LHCN-M2 (cell line): ENCODE data around the gene RUNX2. TPM values are rescaled to one million over a fixed set of nuclear protein-coding genes. Genes with fewer than 3 reads are reported as not detected.

Experiments used
- DNase-seq: peaks from one replicate; pipeline ENCODE4 v3.0.0-alpha.2; 2012; ENCODE audit warnings: low read depth
- total RNA-seq: library from RNA; depleted of rRNA; stranded (reverse); fragments of >200 nt; gene quantifications from 2 replicates; pipeline ENCODE4 v1.2.3, GENCODE V29; 2014

The RUNX2 gene
- total RNA-seq, 1 experiment from 2014 or later = 27.7 TPM

DNA sequence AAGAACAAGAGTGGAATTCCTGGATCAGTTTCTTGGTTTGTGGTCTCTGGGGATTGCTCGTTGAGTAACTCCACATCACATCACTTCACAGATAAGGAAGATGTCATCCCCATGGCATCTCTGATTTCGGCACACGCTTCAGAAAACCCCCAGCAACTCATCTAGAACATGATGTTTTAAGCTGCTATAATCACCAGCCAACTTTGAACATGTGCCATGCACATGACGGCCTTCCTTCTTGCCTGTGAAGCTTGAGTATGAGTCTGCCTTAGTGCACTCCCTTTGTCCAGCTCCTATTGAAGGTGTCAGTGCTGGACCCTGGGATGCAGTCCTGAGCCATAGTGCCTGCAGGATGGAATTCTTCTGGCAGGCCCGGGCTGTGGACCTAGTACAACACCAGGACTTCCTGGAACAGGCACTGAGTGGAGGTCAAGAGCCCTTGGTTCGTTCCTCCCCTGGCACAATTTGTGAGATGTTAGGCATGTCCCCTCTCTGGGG, 281.1 kb downstream of the RUNX2 start:
- DNase-seq = peak; percentile 89

DNA sequence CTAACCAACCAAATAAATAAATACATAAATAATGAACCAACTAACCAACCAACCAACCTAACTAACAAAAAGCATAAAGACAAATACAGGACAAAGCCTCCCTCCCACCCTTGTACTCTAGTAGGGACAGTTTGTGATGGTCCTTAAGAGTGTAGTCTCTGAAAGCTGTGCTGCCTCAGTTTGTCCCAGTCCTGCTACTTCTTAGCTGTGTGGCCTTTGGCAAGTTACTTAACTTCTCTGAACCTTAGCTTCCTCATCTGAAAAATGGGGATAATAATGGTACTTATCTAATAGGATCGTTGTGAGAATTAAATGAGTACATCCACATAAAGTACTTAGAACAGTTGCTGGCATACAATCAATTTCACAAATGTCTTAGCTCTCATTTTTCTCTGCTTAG, 282.2 kb downstream of the RUNX2 start:
- no peak for DNase-seq

GRCh38 chr6:45610832-45611231, 282.7 kb downstream of the RUNX2 start:
- no peak for DNase-seq

DNA sequence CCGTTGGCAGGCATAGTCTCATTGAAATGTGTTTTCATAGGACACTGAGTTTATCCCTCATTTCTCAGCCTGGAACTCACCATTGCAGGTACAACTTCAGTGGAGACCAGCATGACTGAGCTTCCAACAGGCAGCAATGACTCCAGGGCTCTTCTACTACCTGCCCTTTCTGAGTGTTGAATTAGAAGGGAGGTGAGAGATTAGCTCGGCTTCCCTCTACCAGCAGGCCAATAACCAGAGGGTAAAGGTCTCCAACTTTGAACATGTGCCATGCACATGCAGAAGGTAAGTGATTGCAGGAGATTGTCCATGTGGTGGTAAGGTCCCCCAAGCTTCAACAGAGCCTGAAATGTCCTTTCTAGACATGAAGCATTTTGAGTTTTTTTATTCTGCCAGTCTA, 283.4 kb downstream of the RUNX2 start:
- DNase-seq = no peak

- no peak for DNase-seq
These were observed 285.5 kb downstream of the RUNX2 start for GRCh38 chr6:45613656-45614055.

DNA sequence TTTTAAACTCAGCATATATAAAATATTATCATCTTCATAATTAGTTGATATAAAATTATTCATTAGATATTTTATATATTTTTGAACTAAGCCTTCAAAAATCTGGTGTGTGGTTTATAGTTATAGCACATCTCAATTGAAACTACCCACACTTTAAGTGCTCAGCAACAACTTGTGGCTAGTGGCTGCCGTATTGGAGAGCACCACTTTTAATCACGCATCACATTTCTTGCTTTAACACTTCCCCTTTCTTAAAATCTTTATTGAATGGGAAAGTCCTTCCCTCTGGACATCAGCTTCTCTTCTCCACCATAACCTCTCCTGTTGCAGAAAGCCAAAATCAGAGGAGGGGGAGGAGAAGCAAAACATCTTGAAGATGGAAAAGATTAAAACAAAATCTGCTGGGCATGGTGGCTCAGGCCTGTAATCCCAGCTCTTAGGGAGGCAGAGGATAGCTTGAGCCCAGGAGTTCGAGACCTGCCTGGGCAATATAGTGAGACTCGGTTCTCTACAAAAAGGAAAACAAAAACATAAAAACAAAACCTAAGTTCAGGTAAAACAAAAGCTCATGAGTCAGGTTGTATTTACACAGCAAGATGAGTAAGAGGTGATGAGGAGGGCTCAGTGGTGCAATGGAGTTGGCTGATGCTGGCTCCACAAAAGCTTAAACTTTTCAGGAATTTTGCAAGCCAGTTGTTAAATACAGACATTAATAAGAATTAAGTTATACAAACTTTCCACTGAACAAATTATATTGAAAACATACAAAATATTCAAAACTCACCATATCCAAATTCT, 286.6 kb downstream of the RUNX2 start:
- DNase-seq = no peak

DNA sequence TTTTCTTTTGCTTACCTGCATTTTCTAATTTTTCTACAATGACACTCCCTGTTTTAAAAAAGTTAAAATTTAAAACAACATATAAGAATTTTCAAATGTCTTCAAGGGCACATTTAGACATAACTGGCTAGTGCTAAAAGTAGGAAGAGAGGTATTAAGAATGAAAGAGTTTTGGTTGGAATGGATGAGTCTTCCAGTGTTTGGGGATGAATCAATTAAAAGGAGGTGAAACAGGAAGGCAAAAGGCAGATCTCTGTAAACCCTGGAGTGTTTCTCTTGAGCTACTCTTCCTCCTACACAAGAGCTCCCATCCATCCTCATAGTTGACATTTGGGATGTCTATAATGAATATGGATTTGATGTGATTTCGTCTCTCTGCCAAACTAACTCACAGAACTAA, 288.1 kb downstream of the RUNX2 start:
- DNase-seq = no peak

DNA sequence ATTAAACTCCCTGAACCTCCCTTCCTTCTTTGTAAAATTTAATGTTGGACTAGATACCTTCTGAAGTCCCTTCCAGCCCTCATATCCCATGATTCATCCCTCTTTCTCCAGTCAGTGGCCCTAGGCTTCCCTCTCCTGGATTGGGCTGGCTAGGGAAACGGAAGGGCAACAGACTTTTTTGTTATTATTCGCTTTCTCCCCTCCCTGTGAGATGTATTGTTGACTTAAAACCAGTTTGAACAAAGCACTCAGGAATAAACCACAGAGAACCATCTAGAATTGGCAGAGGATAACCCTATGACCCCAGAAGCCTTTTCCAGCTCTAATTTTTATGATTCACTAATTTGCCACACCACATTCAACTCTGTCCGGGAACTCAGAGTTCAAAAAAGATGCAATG, 289.3 kb downstream of the RUNX2 start:
- DNase-seq = peak; percentile 96

GRCh38 chr6:45618259-45618658, 290.1 kb downstream of the RUNX2 start:
- DNase-seq = no peak

- peak; percentile 53 for DNase-seq
These were observed 291.2 kb downstream of the RUNX2 start for GRCh38 chr6:45619211-45619760.

GRCh38 chr6:45619994-45620471, 291.9 kb downstream of the RUNX2 start:
- peak; percentile 97 for DNase-seq

GRCh38 chr6:45624228-45624627, 296.1 kb downstream of the RUNX2 start:
- no peak for DNase-seq

DNA sequence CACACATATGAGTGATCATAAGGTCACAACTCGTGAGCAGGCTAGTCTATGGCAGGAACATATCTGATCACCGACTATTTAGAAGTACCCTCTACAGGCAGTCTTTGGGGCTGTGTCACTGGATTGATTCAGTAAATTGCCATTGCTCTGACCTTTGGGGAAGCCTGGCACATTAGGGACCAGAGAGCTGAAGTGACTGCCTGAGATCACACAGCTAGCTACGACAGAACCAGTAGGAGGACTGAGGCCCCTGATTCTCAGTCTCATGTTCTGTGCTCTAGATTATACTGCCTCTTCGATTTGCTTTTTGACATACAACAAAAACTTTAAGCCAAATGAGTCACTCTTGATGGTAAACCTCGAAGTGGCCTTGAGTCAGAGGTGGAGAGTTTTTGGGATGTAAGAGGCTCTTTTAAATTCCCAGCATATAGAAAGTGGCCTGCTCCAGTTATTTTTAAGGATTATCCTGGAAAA, 297.1 kb downstream of the RUNX2 start:
- DNase-seq = peak; percentile 89

DNA sequence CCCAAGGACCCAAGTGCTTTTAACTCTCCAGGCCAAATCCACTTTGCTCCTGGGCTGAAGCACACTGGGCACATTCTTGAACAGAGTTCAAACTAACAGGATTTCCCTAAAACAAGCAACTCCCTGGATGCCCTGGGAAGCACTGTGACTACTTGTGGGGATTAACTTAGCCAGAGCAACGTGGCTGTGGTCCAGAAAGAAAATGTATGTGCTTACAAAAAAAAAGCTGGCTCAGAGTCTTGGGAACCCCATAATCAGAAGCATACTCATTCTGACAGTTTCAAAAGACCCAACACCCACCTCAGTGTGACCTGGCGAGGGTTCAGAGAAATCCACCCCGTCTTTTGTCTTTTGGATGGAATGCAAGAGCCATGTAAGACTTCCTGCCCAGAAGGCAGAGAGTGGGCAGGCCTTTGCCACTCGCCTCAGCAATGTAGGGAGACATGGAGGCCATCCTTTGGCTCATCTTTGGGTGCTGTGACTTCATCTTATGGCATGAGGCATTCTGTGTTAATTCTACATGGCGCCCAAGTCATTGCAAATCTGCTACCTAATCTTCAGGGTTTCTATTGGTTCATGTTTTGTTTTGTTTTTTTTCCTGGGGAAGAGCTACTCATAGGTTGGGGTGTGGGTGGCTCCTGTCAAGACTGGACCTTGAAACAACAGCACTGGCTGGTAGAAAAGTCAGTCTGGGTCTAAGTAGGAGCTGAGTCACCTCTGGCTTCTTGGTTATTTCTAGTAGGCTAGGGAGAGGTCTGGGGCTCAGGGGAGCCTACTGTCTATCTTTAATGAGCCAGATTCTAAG, 298.2 kb downstream of the RUNX2 start:
- DNase-seq = peak; percentile 91

- DNase-seq = no peak
These were observed 302.2 kb downstream of the RUNX2 start for GRCh38 chr6:45630314-45630713.

DNA sequence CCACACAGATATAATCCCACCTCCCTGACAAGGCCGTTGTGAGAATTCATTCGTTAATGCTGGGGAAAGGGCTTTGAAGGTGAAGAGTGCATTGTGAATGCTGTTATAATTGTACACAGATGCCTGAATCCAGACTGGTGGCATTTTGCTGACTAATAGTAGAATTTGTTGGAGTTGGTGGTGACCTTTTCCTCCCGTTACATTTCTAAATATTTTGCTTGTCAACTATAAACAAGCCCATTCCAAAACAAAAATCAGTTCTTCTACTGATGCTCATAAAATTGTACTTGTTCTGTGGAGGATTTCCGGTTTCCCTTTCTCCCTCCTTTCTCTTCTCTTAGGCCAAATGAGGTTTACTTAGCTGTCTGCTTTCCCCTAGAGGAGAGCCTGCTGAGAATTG, 302.7 kb downstream of the RUNX2 start:
- DNase-seq = no peak

DNA sequence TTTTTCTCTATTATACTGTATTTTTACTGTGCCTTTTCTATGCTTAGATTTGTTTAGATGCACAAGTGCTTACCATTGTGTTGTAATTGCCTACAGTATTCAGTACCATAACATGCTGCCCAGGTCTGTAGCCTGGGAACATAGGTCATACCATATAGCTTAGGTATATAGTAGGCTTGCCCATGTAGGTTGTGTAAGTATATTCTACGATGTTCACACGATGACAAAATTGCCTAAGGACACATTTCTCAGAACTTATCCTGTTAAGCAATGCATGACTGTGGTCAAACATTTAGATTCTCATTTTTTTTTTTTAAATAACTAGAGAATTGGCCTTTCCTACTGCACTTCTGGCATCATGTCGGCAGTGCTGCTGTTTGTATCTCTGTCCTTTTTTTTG, 303.3 kb downstream of the RUNX2 start:
- DNase-seq = no peak

DNA sequence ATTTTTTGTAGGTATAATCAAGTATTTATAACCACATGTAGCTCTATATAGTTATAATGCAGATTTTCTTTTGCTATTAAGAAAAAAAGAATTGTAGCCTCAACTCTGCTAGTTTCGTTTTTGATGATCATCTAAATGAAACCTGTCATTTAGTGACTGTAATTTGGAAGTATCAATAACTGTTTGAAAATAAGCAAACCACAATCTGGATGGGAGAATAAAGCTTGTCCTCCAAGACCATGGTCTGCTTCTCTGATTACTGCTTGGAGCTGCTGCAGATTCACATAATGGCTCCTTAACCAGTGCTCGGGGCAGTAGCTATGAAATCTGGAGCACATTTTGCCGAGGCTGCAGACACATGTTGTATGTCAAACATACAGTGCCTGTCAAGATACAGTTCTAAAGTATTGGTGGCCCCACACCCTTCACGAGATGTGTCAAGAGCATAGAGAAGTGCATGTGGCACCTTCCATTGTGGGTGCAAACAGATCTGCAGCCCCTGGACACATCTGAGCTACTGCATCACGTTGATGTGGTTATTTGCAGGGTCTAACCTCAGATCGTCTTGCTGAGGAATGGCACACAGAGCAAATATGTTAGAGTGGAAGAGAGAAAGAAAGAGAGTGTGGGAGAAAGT, 305.3 kb downstream of the RUNX2 start:
- no peak for DNase-seq

DNA sequence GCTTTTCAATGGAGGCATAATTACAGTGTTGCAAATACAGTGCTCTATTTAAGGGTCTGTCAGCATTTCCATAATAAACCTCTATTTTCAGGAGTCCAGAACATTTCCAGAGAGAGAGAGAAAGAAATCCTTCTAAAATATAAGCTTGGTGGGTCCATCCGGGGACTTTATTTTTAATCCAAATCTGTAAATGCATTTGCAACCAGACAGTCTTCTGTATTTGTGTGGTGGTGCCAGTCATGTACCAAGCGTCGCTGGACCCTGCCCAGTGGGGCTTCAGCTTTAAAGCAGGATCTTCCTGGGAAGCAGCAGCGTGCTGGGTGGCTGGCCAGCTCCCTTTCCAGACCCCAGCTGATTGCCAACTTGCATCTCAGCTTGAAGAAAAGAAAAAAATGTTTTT, 306.1 kb downstream of the RUNX2 start:
- DNase-seq = no peak

DNA sequence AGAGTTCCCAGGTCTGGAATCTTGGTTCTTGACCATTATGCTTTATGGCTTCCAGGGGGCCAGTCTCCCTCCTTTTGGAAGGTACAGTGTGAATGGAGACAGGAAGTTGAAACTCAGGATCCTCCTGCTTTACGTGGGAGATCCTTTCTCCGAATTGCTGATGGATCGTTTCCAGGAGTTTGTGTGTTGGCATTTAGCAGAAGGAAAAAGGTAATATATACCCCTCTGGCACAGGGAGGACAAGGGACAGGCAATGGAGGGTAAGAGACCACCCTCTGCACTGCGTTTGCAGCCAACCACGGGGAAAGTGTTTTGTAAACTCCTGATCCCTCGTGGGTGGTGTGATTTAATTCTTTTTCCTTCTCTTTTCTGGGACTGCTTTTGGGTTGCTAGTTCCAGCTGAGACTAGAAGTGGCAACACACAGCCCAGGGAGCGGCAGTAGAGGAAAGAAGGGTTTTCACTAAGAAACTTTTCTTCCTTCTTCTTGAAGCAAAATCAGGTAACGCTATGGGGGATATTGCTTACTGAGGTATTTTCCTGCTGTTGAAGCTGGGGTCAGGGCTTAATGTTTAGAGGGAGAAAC, 307.2 kb downstream of the RUNX2 start:
- no peak for DNase-seq

DNA sequence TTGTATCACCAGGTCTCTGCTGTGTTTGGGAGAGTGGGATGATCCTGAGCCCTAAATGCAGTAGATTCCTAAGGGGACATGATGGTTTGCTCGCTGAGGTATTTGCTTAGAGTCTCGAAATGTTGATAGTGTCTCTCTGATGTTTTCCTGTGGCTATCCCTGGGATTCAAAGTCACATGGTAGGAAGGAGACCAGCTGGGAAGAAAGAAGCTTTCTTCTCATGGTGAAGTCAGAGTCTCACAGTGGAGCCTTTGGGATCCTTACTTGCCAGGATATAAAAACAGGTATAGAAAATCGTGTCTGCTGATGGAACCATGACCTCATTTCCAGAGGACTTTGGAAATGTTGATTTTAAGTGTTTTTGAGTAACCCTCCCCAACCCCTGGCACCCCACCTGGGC, 308.9 kb downstream of the RUNX2 start:
- DNase-seq = no peak
